Large intestine (tissue), 3 donors: ENCODE data around the gene PCED1B. TPM values are rescaled to one million over a fixed set of nuclear protein-coding genes. Genes with fewer than 3 reads are reported as not detected.
A peak's percentile ranks its signal among the peaks of the same experiment; 100 is the strongest.

Experiments
- DNase-seq, 2 donors: peaks; one replicate each; pipeline versions ENCODE4 v3.0.0 to v3.0.0-alpha.2; 2013
- H3K27ac ChIP-seq: one replicate; pipeline ENCODE4 v1.5.1; 2013; ENCODE audit warnings: low read length
- H3K27me3 ChIP-seq: 2 replicates; pipeline ENCODE4 v1.6.1; 2013; ENCODE audit warnings: low read length; ENCODE audit not compliant: control insufficient read depth, insufficient read depth
- H3K36me3 ChIP-seq: 2 replicates; pipeline ENCODE4 v1.6.1; 2013; ENCODE audit warnings: low read length; ENCODE audit not compliant: control insufficient read depth, insufficient read depth
- H3K4me1 ChIP-seq: one replicate; pipeline ENCODE4 v1.6.1; 2013; ENCODE audit warnings: low read length; ENCODE audit not compliant: control insufficient read depth, insufficient read depth
- H3K4me3 ChIP-seq: one replicate; pipeline ENCODE4 v1.5.1; 2013; ENCODE audit warnings: low read length
- H3K9me3 ChIP-seq: one replicate; pipeline ENCODE4 v1.6.1; 2013; ENCODE audit warnings: mild to moderate bottlenecking, low read depth, low read length, moderate library complexity; ENCODE audit not compliant: control insufficient read depth
- WGBS: methylation state at CpG from one replicate; pipeline ENCODE4 v1.1.5; 2013; ENCODE audit warnings: low lambda C conversion rate; ENCODE audit not compliant: insufficient coverage; 5-methylcytosine and 5-hydroxymethylcytosine counted together
- polyA plus RNA-seq: library from polyadenylated mRNA; unstranded; fragments of 120-200 nt; gene quantifications from one replicate; pipeline ENCODE4 v1.2.1, GENCODE V29; 2013

PCED1B gene
- polyA plus RNA-seq, 1 donor = 4.3 TPM

DNA sequence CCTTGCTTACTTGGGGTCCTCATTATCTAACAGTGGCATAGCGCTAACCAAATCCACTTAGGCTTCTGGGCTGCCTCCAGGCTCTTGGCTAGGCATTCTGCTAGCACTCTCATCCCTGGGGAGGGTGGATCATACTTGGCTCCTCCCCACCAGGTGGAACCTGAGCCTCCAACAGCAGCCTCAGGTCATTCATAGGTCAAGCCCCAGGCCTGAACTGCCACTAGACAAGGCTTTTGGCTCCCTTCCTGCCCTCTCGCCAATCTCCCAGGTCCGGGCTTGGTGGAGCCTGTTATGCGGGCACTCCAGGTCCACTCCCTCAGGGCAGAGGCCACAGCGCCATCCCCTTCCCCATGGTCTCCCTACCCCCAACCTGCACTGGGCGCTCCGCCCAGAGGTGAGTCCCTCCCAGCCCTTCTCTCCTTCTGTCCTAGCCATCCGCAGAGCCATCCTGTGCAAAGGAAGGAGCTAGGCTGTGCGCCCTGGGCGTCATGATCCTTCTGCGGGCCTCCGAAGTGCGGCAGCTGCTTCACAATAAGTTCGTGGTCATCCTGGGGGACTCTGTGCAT, 155.2 kb downstream of the PCED1B start:
- Histone ChIP-seq H3K4me3 (no peak overlapping the region), H3K27me3 (no peaks in the 10 kb centered on the region), H3K36me3 (peaks cover 2% of the 10 kb centered on the region), H3K9me3 (peaks cover 9% of the 10 kb centered on the region), H3K4me1 (peaks cover 14% of the 10 kb centered on the region), H3K27ac (no peak overlapping the region)
- no CpG with 5 or more reads among the region's 14 CpGs for WGBS
- no peak for DNase-seq

DNA sequence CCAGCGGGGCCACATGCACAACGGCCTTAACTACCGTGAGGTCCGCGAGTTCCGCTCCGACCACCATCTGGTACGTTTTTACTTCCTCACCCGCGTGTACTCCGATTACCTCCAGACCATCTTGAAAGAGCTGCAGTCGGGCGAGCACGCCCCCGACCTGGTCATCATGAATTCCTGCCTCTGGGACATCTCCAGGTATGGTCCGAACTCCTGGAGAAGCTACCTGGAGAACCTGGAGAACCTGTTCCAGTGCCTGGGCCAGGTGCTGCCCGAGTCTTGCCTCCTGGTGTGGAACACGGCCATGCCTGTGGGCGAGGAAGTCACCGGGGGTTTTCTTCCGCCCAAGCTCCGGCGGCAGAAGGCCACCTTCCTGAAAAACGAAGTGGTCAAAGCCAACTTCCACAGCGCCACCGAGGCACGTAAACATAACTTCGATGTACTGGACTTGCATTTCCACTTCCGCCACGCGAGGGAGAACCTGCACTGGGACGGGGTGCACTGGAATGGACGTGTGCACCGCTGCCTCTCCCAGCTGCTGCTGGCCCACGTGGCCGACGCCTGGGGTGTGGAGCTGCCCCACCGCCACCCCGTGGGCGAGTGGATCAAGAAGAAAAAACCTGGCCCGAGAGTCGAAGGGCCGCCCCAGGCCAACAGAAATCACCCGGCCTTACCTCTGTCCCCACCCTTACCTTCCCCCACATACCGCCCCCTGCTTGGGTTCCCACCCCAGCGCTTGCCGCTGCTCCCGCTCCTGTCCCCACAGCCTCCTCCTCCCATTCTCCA, 156.0 kb downstream of the PCED1B start:
- Histone ChIP-seq H3K36me3 (peaks cover 2% of the 10 kb centered on the region), H3K4me3 (no peak overlapping the region), H3K27me3 (no peaks in the 10 kb centered on the region), H3K9me3 (peaks cover 9% of the 10 kb centered on the region), H3K4me1 (peaks cover 14% of the 10 kb centered on the region), H3K27ac (no peak overlapping the region)
- DNase-seq = no peak
- no CpG with 5 or more reads among the region's 48 CpGs for WGBS

DNA sequence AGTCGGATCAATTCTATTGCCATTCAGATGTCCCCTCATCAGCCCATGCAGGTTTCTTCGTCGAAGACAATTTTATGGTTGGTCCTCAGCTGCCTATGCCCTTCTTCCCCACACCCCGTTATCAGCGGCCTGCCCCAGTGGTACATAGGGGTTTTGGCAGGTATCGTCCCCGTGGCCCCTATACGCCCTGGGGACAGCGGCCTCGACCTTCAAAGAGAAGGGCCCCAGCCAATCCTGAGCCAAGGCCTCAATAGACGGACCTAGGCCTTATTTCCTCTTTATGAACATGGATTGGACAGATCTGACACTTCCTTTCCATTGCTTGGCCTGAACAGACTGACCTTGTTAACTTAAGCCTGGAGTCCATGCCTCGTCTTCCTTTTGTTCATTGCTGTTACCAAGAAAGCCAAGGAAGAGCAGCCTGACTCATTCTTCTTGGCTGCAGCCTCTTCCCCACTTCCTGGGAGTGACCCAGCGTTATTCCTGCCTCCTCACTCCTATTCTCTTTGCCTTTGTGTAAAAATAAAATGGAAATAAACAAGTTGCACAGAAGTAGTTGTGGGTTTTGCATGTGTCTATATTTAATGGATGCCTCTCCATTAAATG, 156.8 kb downstream of the PCED1B start:
- peaks cover 2% of the 10 kb centered on the region for H3K36me3 ChIP-seq
- WGBS = no CpG with 5 or more reads among the region's 13 CpGs
- H3K27ac ChIP-seq = no peak overlapping the region
- DNase-seq = no peak
- peaks cover 9% of the 10 kb centered on the region for H3K4me1 ChIP-seq
- H3K9me3 ChIP-seq = peaks cover 9% of the 10 kb centered on the region
- H3K27me3 ChIP-seq = no peaks in the 10 kb centered on the region
- H3K4me3 ChIP-seq = no peak overlapping the region

DNA sequence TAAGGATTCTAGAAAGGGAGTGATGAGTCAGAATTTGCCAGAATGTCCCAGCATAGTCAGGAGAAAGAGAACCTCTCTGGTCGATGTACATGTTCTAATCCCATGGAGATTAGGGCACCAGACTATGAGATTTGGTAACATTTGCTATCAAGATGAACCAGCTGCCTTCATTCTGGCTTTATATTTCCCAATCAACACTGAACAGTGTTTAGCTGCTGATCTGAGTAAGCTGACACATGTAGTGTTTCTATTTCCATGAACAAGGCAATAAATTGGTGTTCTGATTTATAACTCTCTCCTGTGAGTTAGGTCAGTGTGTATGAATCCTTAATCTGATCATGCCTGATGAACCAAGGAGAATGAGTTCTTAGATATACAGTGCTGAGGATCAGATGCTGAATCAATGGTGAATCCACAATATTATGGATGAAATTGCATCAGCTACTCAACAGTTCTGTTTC, 158.4 kb downstream of the PCED1B start:
- no peak for DNase-seq
- Histone ChIP-seq H3K27me3 (no peaks in the 10 kb centered on the region), H3K9me3 (peaks cover 9% of the 10 kb centered on the region), H3K4me3 (no peak overlapping the region), H3K27ac (no peak overlapping the region), H3K4me1 (no peaks in the 10 kb centered on the region), H3K36me3 (peaks cover 2% of the 10 kb centered on the region)
- no CpG with 5 or more reads among the region's 1 CpG for WGBS

DNA sequence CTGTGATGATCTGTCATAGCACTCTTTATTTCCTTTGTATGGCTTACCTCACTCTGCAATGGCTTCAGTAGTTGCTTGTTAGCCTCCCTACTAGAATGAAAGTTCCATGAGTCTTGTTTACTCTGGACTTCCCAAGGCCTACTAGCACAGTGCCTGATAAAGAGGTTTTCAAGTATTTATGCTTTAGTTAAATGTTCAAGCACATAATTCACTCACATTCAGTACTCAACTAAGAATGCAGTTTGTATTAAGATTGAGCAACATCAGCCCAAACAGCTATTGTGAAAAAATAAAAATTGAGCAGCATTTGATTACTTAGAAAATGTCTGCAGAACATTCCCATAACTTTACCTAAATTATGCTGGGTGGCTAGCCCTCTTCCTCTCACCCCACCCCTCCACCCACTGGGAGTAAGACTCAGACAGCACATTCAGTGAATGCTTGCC, 159.3 kb downstream of the PCED1B start:
- Histone ChIP-seq H3K36me3 (peaks cover 2% of the 10 kb centered on the region), H3K4me3 (no peak overlapping the region), H3K4me1 (no peaks in the 10 kb centered on the region), H3K27ac (no peak overlapping the region), H3K9me3 (peaks cover 5% of the 10 kb centered on the region), H3K27me3 (no peaks in the 10 kb centered on the region)
- DNase-seq = no peak

DNA sequence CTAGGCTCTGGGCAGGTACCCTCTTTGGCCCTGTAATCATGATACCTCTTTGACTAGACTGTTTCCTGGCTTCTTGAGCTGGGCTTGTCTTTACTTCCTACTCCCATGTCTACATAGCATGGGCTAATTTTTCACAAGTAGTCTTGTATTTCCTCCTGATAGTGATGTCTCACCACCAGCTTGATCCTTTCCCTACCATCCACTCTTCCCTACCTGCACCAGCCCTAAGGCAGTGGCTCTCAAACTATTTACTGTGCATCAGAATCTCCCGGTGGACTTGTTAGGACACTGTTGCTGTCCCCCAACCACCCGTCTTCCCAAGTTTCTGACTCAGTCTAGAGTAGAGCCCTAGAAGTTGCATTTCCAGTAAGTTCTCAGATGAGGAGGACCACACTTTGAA, 163.0 kb downstream of the PCED1B start:
- H3K9me3 ChIP-seq = no peaks in the 10 kb centered on the region
- no peaks in the 10 kb centered on the region for H3K4me1 ChIP-seq
- no peak overlapping the region for H3K4me3 ChIP-seq
- no peaks in the 10 kb centered on the region for H3K27me3 ChIP-seq
- DNase-seq = no peak
- H3K36me3 ChIP-seq = no peaks in the 10 kb centered on the region
- 92% methylated on average over 2 of the region's 2 CpGs for WGBS
- no peak overlapping the region for H3K27ac ChIP-seq

DNA sequence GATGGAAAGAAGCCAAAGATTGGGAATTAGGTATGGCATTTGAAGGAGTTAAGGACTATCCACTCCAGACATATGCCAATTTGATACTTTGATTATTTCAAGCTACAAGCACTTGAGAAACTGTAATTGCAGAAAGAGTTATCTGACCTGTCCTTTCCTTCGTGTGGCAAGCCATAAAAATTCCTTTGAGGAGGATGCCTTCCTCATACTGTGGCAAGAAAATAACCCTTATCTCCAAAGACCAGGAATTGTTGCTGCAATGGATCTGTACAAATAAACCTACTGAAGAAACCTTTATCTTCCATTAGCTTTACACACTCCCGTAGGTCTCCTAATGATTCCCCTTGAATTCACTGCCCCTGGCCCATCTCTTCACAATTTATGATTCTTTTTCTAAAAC, 165.4 kb downstream of the PCED1B start:
- no CpG with 5 or more reads among the region's 2 CpGs for WGBS
- H3K27me3 ChIP-seq = no peaks in the 10 kb centered on the region
- peak; percentile 36 to 61 for DNase-seq
- H3K36me3 ChIP-seq = no peaks in the 10 kb centered on the region
- no peaks in the 10 kb centered on the region for H3K9me3 ChIP-seq
- H3K27ac ChIP-seq = peak overlapping the region; percentile 28
- no peaks in the 10 kb centered on the region for H3K4me1 ChIP-seq
- H3K4me3 ChIP-seq = no peak overlapping the region

DNA sequence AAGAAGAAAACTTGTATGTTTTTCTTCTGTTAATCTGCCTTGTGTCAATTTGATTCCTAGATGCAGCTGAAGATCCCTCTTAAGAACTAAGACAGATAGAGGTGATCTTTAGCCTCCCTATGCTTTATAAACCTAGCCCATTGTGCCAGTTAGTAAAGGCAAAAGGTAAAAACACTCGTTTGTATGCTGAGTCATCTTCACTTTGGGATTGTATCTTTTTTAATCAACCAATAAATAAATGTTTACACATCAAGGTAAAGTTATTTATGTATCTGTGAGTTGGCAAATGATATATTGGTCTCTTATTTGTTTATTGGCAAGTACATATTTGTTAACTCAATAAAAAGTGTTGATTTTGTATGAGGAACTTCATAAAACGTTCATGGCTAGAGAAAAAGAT, 166.2 kb downstream of the PCED1B start:
- Histone ChIP-seq H3K9me3 (no peaks in the 10 kb centered on the region), H3K36me3 (no peaks in the 10 kb centered on the region), H3K27ac (no peak overlapping the region), H3K4me3 (no peak overlapping the region), H3K4me1 (no peaks in the 10 kb centered on the region), H3K27me3 (no peaks in the 10 kb centered on the region)
- no peak for DNase-seq
- 46% methylated on average over 2 of the region's 2 CpGs for WGBS

DNA sequence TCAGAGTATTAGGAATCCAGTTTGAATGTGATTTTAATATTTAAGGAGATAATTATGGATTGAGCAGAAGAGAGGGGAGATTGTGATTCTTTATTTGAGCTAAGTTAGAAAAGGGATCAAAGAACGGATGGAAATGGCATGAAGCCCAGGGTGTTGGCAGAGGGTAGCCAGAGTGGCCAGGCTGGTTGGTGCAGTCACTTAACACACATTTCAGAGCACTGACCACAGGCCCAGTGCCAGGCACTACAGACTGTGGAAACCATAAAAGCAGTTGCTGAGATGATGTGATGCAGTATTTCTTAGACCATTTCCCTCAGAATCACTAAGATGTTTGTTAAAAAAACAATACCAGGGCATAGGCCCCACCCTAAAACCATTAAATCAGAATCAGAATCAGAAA, 168.0 kb downstream of the PCED1B start:
- H3K4me1 ChIP-seq = no peaks in the 10 kb centered on the region
- no peak overlapping the region for H3K27ac ChIP-seq
- no peaks in the 10 kb centered on the region for H3K27me3 ChIP-seq
- no CpG with 5 or more reads among the region's 1 CpG for WGBS
- DNase-seq = no peak
- H3K4me3 ChIP-seq = no peak overlapping the region
- H3K36me3 ChIP-seq = no peaks in the 10 kb centered on the region
- no peaks in the 10 kb centered on the region for H3K9me3 ChIP-seq

DNA sequence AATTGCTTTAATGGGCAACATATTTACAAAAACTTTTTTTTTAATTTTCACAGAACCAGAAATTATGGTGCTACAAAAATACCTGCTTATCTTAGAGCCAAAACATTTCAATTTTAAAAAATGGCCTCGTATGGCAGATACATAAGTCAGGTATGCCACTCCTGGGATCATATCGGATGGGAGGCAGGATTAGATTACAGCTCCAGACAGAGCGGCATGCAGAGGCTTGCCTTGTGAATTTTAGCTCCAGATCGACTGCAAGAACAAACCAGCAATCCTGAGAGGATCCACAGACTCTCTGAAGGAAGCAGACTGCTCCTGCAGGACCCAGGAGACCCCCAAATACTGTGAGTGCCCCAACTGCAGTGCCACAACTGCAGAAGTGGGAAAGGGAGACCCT, 169.7 kb downstream of the PCED1B start:
- Histone ChIP-seq H3K27me3 (no peaks in the 10 kb centered on the region), H3K36me3 (no peaks in the 10 kb centered on the region), H3K4me3 (no peak overlapping the region), H3K4me1 (no peaks in the 10 kb centered on the region), H3K27ac (no peak overlapping the region), H3K9me3 (no peaks in the 10 kb centered on the region)
- no peak for DNase-seq
- WGBS = 100% methylated on average over 1 of the region's 4 CpGs
